ENCODE results near the gene POLR2A. TPM values are rescaled to one million over a fixed set of nuclear protein-coding genes. Genes with fewer than 3 reads are reported as not detected.

Gene POLR2A
- total RNA-seq, 1 donor from 2014 or later, result 151 TPM

GRCh38 chr17:7528842-7529241, 44.7 kb downstream of the POLR2A start:
- FAIRE-seq, result no peak
- Histone ChIP-seq H3K9me3 (ENCODE audit: insufficient read depth, low read depth, low read length) (no peaks in the 10 kb centered on the region), H3K27ac (ENCODE audit: low read depth, low read length) (no peak overlapping the region), H2AFZ (ENCODE audit: low read depth, low read length) (no peak overlapping the region), H3K4me2 (ENCODE audit: low read length) (no peak overlapping the region), H3K4me3 (ENCODE audit: insufficient read depth, low read depth, low read length) (no peak overlapping the region), H3K9ac (ENCODE audit: low read length) (no peak overlapping the region), H3K27me3 (ENCODE audit: insufficient read depth, low read length) (no peaks in the 10 kb centered on the region), H3K4me1 (ENCODE audit: insufficient read depth, low read length) (no peaks in the 10 kb centered on the region), H3K36me3 (ENCODE audit: insufficient read depth, low read length) (no peaks in the 10 kb centered on the region), H3K79me2 (ENCODE audit: insufficient read depth, low read length) (no peaks in the 10 kb centered on the region), H4K20me1 (ENCODE audit: insufficient read depth, low read length) (no peaks in the 10 kb centered on the region)
- H3K4me3 Mint-ChIP-seq (ENCODE audit: unreplicated experiment), result peak overlapping the region; percentile 8
- DNase-seq (ENCODE audit: low read depth), result no peak
- no peak overlapping the region for H3K27ac Mint-ChIP-seq (ENCODE audit: unreplicated experiment)
- no peaks in the 10 kb centered on the region for H3K4me1 Mint-ChIP-seq (ENCODE audit: low read depth, unreplicated experiment)
- no peaks in the 10 kb centered on the region for H3K27me3 Mint-ChIP-seq (ENCODE audit: low read depth, unreplicated experiment)
- no peak for TF ChIP-seq EZH2 (IDR thresholded peaks at IDR 0.05; ENCODE audit: insufficient read depth, low read length)
- TF ChIP-seq, protein P1, sequence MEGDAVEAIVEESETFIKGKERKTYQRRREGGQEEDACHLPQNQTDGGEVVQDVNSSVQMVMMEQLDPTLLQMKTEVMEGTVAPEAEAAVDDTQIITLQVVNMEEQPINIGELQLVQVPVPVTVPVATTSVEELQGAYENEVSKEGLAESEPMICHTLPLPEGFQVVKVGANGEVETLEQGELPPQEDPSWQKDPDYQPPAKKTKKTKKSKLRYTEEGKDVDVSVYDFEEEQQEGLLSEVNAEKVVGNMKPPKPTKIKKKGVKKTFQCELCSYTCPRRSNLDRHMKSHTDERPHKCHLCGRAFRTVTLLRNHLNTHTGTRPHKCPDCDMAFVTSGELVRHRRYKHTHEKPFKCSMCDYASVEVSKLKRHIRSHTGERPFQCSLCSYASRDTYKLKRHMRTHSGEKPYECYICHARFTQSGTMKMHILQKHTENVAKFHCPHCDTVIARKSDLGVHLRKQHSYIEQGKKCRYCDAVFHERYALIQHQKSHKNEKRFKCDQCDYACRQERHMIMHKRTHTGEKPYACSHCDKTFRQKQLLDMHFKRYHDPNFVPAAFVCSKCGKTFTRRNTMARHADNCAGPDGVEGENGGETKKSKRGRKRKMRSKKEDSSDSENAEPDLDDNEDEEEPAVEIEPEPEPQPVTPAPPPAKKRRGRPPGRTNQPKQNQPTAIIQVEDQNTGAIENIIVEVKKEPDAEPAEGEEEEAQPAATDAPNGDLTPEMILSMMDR (IDR thresholded peaks at IDR 0.05; ENCODE audit: insufficient read depth, low read depth, low read length), result no peak
- peaks cover 2% of the 10 kb centered on the region for H3K36me3 Mint-ChIP-seq (ENCODE audit: low read depth, unreplicated experiment)
- peaks cover 23% of the 10 kb centered on the region for H3K9me3 Mint-ChIP-seq (ENCODE audit: unreplicated experiment)

DNA sequence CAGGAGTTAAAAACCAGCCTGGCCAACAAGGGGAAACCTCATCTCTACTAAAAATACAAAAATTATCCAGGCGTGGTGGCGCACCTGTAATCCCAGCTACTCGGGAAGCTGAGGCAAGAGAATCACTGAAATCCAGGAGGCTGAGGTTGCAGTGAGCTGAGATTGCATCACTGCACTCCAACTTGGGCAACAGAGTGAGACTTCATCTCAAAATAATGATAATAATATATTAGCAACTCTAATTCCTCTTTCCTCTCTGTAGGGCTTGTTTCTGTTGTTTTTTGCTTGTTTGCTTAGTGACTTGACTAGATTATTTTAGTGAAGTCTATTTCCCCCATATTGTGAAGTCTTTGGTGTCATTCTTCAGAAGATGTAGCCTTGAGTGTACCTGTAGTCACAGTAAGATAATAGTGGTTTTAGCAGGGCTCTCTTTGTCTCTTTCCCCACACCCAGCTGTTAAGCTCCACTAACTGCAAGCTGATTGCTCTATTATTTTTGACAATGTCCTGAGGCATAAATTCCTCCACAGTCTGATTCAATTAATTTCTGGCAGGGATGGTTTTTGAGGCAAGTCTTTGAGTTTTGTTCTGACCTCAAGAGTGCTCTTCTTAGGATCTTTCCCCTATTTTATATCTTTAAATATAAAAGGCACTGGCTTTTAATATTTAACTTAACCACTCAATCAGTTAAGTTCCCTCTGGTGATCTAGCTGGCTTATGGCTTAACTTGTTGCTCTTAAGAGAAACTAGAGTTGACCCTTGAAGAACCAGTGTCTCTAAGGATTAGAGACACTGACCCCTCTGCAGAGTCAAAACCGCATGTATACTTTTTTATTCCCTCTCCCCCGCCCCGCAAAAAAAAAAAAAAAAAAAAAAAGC, 46.1 kb downstream of the POLR2A start:
- H3K9me3 ChIP-seq (ENCODE audit: insufficient read depth, low read depth, low read length), result no peaks in the 10 kb centered on the region
- no peaks in the 10 kb centered on the region for H3K27me3 ChIP-seq (ENCODE audit: insufficient read depth, low read length)
- H3K4me3 ChIP-seq (ENCODE audit: insufficient read depth, low read depth, low read length), result no peak overlapping the region
- H3K79me2 ChIP-seq (ENCODE audit: insufficient read depth, low read length), result no peaks in the 10 kb centered on the region
- TF ChIP-seq, protein P1 (IDR thresholded peaks at IDR 0.05; ENCODE audit: insufficient read depth, low read depth, low read length), result no peak
- no peak for TF ChIP-seq EZH2 (IDR thresholded peaks at IDR 0.05; ENCODE audit: insufficient read depth, low read length)
- Mint-ChIP-seq H3K27ac (ENCODE audit: unreplicated experiment) (no peak overlapping the region), H3K36me3 (ENCODE audit: low read depth, unreplicated experiment) (peaks cover 2% of the 10 kb centered on the region), H3K27me3 (ENCODE audit: low read depth, unreplicated experiment) (no peaks in the 10 kb centered on the region), H3K4me3 (ENCODE audit: unreplicated experiment) (no peak overlapping the region), H3K9me3 (ENCODE audit: unreplicated experiment) (peaks cover 21% of the 10 kb centered on the region), H3K4me1 (ENCODE audit: low read depth, unreplicated experiment) (no peaks in the 10 kb centered on the region)
- DNase-seq (ENCODE audit: low read depth), result no peak
- H3K4me2 ChIP-seq (ENCODE audit: low read length), result no peak overlapping the region
- H3K9ac ChIP-seq (ENCODE audit: low read length), result no peak overlapping the region
- no peak overlapping the region for H3K27ac ChIP-seq (ENCODE audit: low read depth, low read length)
- no peaks in the 10 kb centered on the region for H3K4me1 ChIP-seq (ENCODE audit: insufficient read depth, low read length)
- FAIRE-seq, result no peak
- H2AFZ ChIP-seq (ENCODE audit: low read depth, low read length), result no peak overlapping the region
- no peaks in the 10 kb centered on the region for H3K36me3 ChIP-seq (ENCODE audit: insufficient read depth, low read length)
- no peaks in the 10 kb centered on the region for H4K20me1 ChIP-seq (ENCODE audit: insufficient read depth, low read length)

GRCh38 chr17:7538050-7538449, 53.9 kb downstream of the POLR2A start:
- Histone ChIP-seq H3K27ac (ENCODE audit: low read depth, low read length) (no peak overlapping the region), H3K9ac (ENCODE audit: low read length) (no peak overlapping the region), H3K79me2 (ENCODE audit: insufficient read depth, low read length) (no peaks in the 10 kb centered on the region), H3K36me3 (ENCODE audit: insufficient read depth, low read length) (no peaks in the 10 kb centered on the region), H2AFZ (ENCODE audit: low read depth, low read length) (no peak overlapping the region), H3K4me1 (ENCODE audit: insufficient read depth, low read length) (peaks cover 5% of the 10 kb centered on the region), H4K20me1 (ENCODE audit: insufficient read depth, low read length) (no peaks in the 10 kb centered on the region), H3K27me3 (ENCODE audit: insufficient read depth, low read length) (no peaks in the 10 kb centered on the region), H3K4me3 (ENCODE audit: insufficient read depth, low read depth, low read length) (no peak overlapping the region), H3K9me3 (ENCODE audit: insufficient read depth, low read depth, low read length) (peaks cover 9% of the 10 kb centered on the region), H3K4me2 (ENCODE audit: low read length) (no peak overlapping the region)
- Mint-ChIP-seq H3K4me3 (ENCODE audit: unreplicated experiment) (no peak overlapping the region), H3K4me1 (ENCODE audit: low read depth, unreplicated experiment) (peaks cover 9% of the 10 kb centered on the region), H3K36me3 (ENCODE audit: low read depth, unreplicated experiment) (peaks cover 3% of the 10 kb centered on the region), H3K27me3 (ENCODE audit: low read depth, unreplicated experiment) (peaks cover 11% of the 10 kb centered on the region), H3K27ac (ENCODE audit: unreplicated experiment) (no peak overlapping the region), H3K9me3 (ENCODE audit: unreplicated experiment) (peaks cover 8% of the 10 kb centered on the region)
- TF ChIP-seq EZH2 (IDR thresholded peaks at IDR 0.05; ENCODE audit: insufficient read depth, low read length), result no peak
- TF ChIP-seq, protein P1 (IDR thresholded peaks at IDR 0.05; ENCODE audit: insufficient read depth, low read depth, low read length), result no peak
- FAIRE-seq (no peak), DNase-seq (ENCODE audit: low read depth) (no peak)

Data from astrocyte (in vitro differentiated cells and primary cell).